CD14-positive monocyte (primary cell): Measurements from ENCODE around the gene TKFC. TPM values are rescaled to one million over a fixed set of nuclear protein-coding genes. Genes with fewer than 3 reads are reported as not detected.

Source experiments
- DNase-seq, 3 donors: peaks; one replicate each; pipeline ENCODE4 v3.0.0-alpha.2; 2011 to 2022
- H2AFZ ChIP-seq: 2 replicates; pipeline ENCODE4 v1.6.0; 2012; ENCODE audit warnings: mild to moderate bottlenecking, low read depth, low read length, inconsistent platforms; ENCODE audit not compliant: insufficient read depth, poor library complexity, severe bottlenecking
- H3K27ac ChIP-seq, 2 donors: 1 replicate in 1 of 2; 2 replicates in 1 of 2; pipeline ENCODE4 v1.5.1; 2012 to 2013; ENCODE audit warnings: low read length in 2 of 2, control low read depth in 1 of 2, inconsistent platforms in 1 of 2, low read depth in 1 of 2, mild to moderate bottlenecking in 1 of 2
- H3K27me3 ChIP-seq, 2 donors: one replicate each; pipeline versions ENCODE4 v1.6.0 to v1.6.1; 2011 to 2013; ENCODE audit warnings: low read length in 2 of 2; ENCODE audit not compliant: control insufficient read depth in 2 of 2, insufficient read depth in 2 of 2
- H3K36me3 ChIP-seq, 2 donors: replicated peaks in 1 of 2; 1 replicate in 1 of 2; 2 replicates in 1 of 2; pipeline versions ENCODE4 v1.5.1 to v1.6.1; 2012 to 2013; ENCODE audit warnings: low read length in 2 of 2, control low read depth in 1 of 2, inconsistent platforms in 1 of 2, mild to moderate bottlenecking in 1 of 2; ENCODE audit not compliant: insufficient read depth in 2 of 2, control insufficient read depth in 1 of 2
- H3K4me1 ChIP-seq, 2 donors: 1 replicate in 1 of 2; 2 replicates in 1 of 2; pipeline versions ENCODE4 v1.5.1 to v1.6.1; 2012 to 2013; ENCODE audit warnings: low read length in 2 of 2, control low read depth in 1 of 2, inconsistent platforms in 1 of 2, mild to moderate bottlenecking in 1 of 2, moderate library complexity in 1 of 2; ENCODE audit not compliant: insufficient read depth in 2 of 2, control insufficient read depth in 1 of 2
- H3K4me2 ChIP-seq: replicated peaks from 2 replicates; pipeline ENCODE3; 2012; ENCODE audit warnings: low read length, moderate library complexity, mild to moderate bottlenecking; ENCODE audit not compliant: poor library complexity, severe bottlenecking; ENCODE audit errors: extremely low read depth
- H3K4me3 ChIP-seq, 3 experiments: fragments of 200-600 bp in 1 of 3; sonication (generic) in 1 of 3; replicated peaks in 1 of 3; 1 replicate in 2 of 3; 2 replicates in 1 of 3; pipeline ENCODE4 v1.5.1; 2011 to 2013; ENCODE audit warnings: low read length in 3 of 3, mild to moderate bottlenecking in 3 of 3, control low read depth in 2 of 3, low read depth in 2 of 3, inconsistent platforms in 1 of 3, moderate library complexity in 1 of 3
- H3K79me2 ChIP-seq: 2 replicates; pipeline ENCODE4 v1.6.0; 2012; ENCODE audit warnings: mild to moderate bottlenecking, control low read depth, inconsistent platforms, low read length, moderate library complexity; ENCODE audit not compliant: insufficient read depth
- H3K9ac ChIP-seq: 2 replicates; pipeline ENCODE4 v1.6.0; 2017; ENCODE audit warnings: low read length, mild to moderate bottlenecking; ENCODE audit not compliant: insufficient read depth, poor library complexity, severe bottlenecking
- H3K9me3 ChIP-seq, 2 donors: replicated peaks in 1 of 2; 1 replicate in 1 of 2; 2 replicates in 1 of 2; pipeline versions ENCODE4 v1.5.1 to v1.6.1; 2012 to 2013; ENCODE audit warnings: low read length in 2 of 2, control low read depth in 1 of 2; ENCODE audit not compliant: control insufficient read depth in 1 of 2, insufficient read depth in 1 of 2
- H4K20me1 ChIP-seq: 2 replicates; pipeline ENCODE4 v1.6.0; 2012; ENCODE audit warnings: mild to moderate bottlenecking, low read length, control low read depth, moderate library complexity; ENCODE audit not compliant: insufficient read depth
- H3K27ac Mint-ChIP-seq, 7 donors: one replicate each; pipeline ENCODE4 v1.8.0; 2020; ENCODE audit warnings: mild to moderate bottlenecking in 7 of 7, mixed read lengths in 7 of 7, moderate library complexity in 6 of 7, inconsistent platforms in 2 of 7
- H3K27me3 Mint-ChIP-seq, 3 donors: one replicate each; pipeline ENCODE4 v1.8.0; 2021 to 2022; ENCODE audit warnings: low read depth in 3 of 3, mild to moderate bottlenecking in 3 of 3, mixed read lengths in 3 of 3, moderate library complexity in 3 of 3, inconsistent platforms in 1 of 3
- H3K36me3 Mint-ChIP-seq, 2 donors: one replicate each; pipeline ENCODE4 v1.8.0; 2020; ENCODE audit warnings: mixed read lengths in 2 of 2, inconsistent platforms in 1 of 2, mild to moderate bottlenecking in 1 of 2
- H3K4me1 Mint-ChIP-seq: one replicate; pipeline ENCODE4 v1.8.0; 2020; ENCODE audit warnings: mild to moderate bottlenecking, mixed read lengths
- H3K4me3 Mint-ChIP-seq, 2 donors: one replicate each; pipeline ENCODE4 v1.8.0; 2020; ENCODE audit warnings: mild to moderate bottlenecking in 2 of 2, mixed read lengths in 2 of 2, moderate library complexity in 1 of 2
- H3K9me3 Mint-ChIP-seq, 7 donors: one replicate each; pipeline ENCODE4 v1.8.0; 2020 to 2022; ENCODE audit warnings: mixed read lengths in 7 of 7, mild to moderate bottlenecking in 6 of 7, moderate library complexity in 6 of 7, inconsistent platforms in 2 of 7
- WGBS: methylation state at CpG from one replicate; pipeline ENCODE4 v1.1.5; 2013; ENCODE audit warnings: missing lambda C conversion rate; ENCODE audit not compliant: insufficient coverage; 5-methylcytosine and 5-hydroxymethylcytosine counted together
- intact Hi-C, 2 donors: fragments of 100-400 bp; cut with micrococcal nuclease; formaldehyde crosslinking; loops; one replicate each; pipeline versions ENCODE4 v1.15.0 to v1.15.1; 2023
- polyA plus RNA-seq, 3 donors: library from polyadenylated mRNA; depleted of rRNA in 1 of 3; unstranded in 2 of 3; stranded (reverse) in 1 of 3; fragments of 300-500 nt in 2 of 3; fragments of >200 nt in 1 of 3; fragmentation: Illumina TruSeq in 2 of 3; gene quantifications; 1 replicate in 2 of 3; 2 replicates in 1 of 3; pipeline ENCODE4 v1.2.3, GENCODE V29; 2012 to 2021
- TF ChIP-seq, protein P1 (sequence below): fragments of 200-600 bp; IDR thresholded peaks from one replicate; pipeline ENCODE4 v1.8.0; 2022; ENCODE audit warnings: antibody characterized with exemption, mild to moderate bottlenecking

TKFC gene
- polyA plus RNA-seq, 3 donors = 29.5 to 40.8 (median 29.6) TPM

DNA sequence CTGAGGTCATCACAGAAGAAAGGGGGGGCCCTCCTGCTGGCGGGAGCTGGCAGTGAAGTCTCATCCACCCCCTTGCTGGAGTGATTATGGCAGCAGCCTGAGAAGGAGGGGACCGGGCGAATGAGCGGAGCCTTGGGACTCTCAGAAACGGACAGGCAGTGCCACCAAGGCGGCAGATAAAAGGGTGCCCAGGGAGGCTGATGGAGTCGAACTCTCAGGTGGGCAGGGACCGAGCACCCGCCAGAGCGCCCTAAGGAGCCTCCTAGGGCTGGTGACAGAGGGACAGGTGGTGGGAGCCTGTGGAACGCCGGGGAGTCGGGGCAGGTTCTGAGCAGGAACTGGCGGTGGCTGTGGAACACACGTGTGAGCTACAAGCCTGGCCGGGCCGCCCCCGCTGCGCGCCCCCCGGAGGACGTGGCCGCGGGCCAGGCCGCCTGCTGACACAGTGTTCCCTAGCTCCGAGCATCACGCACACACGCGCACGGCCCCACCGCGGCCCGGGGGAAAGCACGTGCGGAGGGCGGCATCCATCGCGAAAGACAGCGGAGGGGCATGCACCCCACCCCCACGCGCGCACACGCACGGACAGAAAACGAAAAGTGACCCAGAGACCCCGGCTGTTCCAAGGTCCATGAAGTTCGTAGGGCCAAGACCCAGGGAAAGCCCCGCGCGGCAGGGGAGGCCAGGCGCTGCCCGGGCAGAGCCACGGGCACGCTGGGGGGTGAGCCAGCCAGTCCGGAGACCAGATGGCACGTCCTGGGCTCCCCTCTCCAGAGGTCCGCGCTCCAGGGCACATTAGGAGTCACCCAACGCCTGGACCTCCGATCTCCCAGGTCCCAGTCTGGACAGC is 38.9 kb upstream of the TKFC start:
- peak in 2 of 3 donors; percentile 4 to 25 for DNase-seq
- intact Hi-C loops = no loop called here
- Mint-ChIP-seq H3K27ac (peak overlapping the region in 1 of 7 donors; percentile 33), H3K36me3 (peaks cover 26% of the 10 kb centered on the region in 2 donors), H3K27me3 (peaks cover 43 to 53% (median 46%) of the 10 kb centered on the region in 3 donors), H3K4me1 (peaks cover 29% of the 10 kb centered on the region), H3K9me3 (peaks cover 0 to 7% (median 4%) of the 10 kb centered on the region in 7 donors), H3K4me3 (peak overlapping the region; percentile 76 to 91)
- peaks cover 3 to 17% of the 10 kb centered on the region in 2 donors for H3K36me3 ChIP-seq
- H3K4me2 ChIP-seq = peak overlapping the region; percentile 79
- peaks cover 4% of the 10 kb centered on the region for H4K20me1 ChIP-seq
- H3K27me3 ChIP-seq = peaks cover 20 to 44% of the 10 kb centered on the region in 2 donors
- H3K27ac ChIP-seq = no peak overlapping the region
- no peaks in the 10 kb centered on the region for H3K9me3 ChIP-seq
- TF ChIP-seq, protein P1, sequence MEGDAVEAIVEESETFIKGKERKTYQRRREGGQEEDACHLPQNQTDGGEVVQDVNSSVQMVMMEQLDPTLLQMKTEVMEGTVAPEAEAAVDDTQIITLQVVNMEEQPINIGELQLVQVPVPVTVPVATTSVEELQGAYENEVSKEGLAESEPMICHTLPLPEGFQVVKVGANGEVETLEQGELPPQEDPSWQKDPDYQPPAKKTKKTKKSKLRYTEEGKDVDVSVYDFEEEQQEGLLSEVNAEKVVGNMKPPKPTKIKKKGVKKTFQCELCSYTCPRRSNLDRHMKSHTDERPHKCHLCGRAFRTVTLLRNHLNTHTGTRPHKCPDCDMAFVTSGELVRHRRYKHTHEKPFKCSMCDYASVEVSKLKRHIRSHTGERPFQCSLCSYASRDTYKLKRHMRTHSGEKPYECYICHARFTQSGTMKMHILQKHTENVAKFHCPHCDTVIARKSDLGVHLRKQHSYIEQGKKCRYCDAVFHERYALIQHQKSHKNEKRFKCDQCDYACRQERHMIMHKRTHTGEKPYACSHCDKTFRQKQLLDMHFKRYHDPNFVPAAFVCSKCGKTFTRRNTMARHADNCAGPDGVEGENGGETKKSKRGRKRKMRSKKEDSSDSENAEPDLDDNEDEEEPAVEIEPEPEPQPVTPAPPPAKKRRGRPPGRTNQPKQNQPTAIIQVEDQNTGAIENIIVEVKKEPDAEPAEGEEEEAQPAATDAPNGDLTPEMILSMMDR = no peak
- H3K79me2 ChIP-seq = no peaks in the 10 kb centered on the region
- under 1% methylated on average over 60 of the region's 60 CpGs for WGBS
- H3K4me3 ChIP-seq = peak overlapping the region; percentile 20 to 73 (median 27)
- H2AFZ ChIP-seq = peak overlapping the region; percentile 61
- peak overlapping the region; percentile 67 for H3K9ac ChIP-seq
- H3K4me1 ChIP-seq = peaks cover 22 to 25% of the 10 kb centered on the region in 2 donors

- Mint-ChIP-seq H3K27ac (peak within 1 kb of the TSS in 1 of 7 donors; percentile 33), H3K4me1 (peaks cover 29% of the 10 kb centered on the region), H3K27me3 (peaks cover 43 to 53% (median 46%) of the 10 kb centered on the region in 3 donors), H3K36me3 (peaks cover 33 to 35% of the 10 kb centered on the region in 2 donors), H3K4me3 (peak within 1 kb of the TSS; percentile 76 to 91), H3K9me3 (peaks cover 0 to 7% (median 4%) of the 10 kb centered on the region in 7 donors)
- H3K79me2 ChIP-seq = no peaks in the 10 kb centered on the region
- peaks cover 11 to 26% of the 10 kb centered on the region in 2 donors for H3K36me3 ChIP-seq
- peak within 1 kb of the TSS; percentile 79 for H3K4me2 ChIP-seq
- peaks cover 4% of the 10 kb centered on the region for H4K20me1 ChIP-seq
- under 1% methylated on average over 91 of the region's 97 CpGs for WGBS
- H2AFZ ChIP-seq = peak within 1 kb of the TSS; percentile 61
- no peaks in the 10 kb centered on the region for H3K9me3 ChIP-seq
- peaks cover 22 to 25% of the 10 kb centered on the region in 2 donors for H3K4me1 ChIP-seq
- TF ChIP-seq, protein P1 = no peak
- peaks cover 20 to 44% of the 10 kb centered on the region in 2 donors for H3K27me3 ChIP-seq
- intact Hi-C loops = no loop called here
- peak within 1 kb of the TSS; percentile 67 for H3K9ac ChIP-seq
- H3K27ac ChIP-seq = no peak within 1 kb of the TSS
- H3K4me3 ChIP-seq = peak within 1 kb of the TSS; percentile 20 to 73 (median 27)
- DNase-seq = peak; percentile 18 to 41 (median 21)
Measured at GRCh38 chr11:61294717-61295595, 38.1 kb upstream of the TKFC start, which contains the start of gene VWCE. Gene VWCE, minus strand, starts transcription at chr11:61295316. Its CDS starts 279 bp downstream, at chr11:61295037.
